GM18867 (cell line): ENCODE measurements around the gene TNRC6B.
"Not testable (repeated sequence)": the region's sequence is repeated elsewhere in the genome, so short reads cannot be mapped to it uniquely, and the experiment has no call there.

ENCODE experiments used
- ATAC-seq: cut with Tn5 transposase; IDR thresholded peaks from one replicate; pipeline ENCODE4 v1.9.1; 2021; ENCODE audit warnings: mild to moderate bottlenecking, moderate library complexity; ENCODE audit not compliant: unreplicated experiment

Gene TNRC6B

DNA sequence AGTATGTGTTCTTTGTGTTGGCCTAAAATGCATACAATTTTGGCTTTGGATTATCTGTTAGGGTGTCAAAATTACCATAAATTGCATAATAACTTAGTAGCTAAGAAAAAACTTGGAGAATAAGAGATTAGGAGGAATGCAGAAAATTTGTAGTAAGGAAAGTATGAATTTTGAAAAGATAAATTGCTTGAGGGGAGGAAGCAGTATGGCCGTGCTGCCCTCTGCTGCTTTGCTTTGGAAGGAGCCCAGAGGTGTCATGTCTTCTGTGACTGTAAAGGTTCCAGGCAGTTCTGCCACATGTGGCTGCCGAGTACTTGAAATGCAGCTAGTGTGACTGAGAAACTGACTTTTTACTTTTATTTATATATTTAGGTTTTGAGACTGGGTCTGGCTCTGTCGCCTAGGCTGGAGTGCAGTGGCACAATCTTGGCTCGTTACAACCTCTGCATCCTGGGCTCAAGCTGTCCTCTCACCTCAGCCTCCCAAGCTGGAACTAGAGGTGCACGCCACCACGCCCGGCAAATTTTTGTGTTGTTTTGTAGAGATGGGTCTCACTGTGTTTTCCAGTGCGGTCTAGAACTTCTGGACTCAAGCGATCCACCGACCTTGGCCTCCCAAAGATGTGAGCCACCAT is 170.4 kb downstream of the TNRC6B start:
- no peak for ATAC-seq

DNA sequence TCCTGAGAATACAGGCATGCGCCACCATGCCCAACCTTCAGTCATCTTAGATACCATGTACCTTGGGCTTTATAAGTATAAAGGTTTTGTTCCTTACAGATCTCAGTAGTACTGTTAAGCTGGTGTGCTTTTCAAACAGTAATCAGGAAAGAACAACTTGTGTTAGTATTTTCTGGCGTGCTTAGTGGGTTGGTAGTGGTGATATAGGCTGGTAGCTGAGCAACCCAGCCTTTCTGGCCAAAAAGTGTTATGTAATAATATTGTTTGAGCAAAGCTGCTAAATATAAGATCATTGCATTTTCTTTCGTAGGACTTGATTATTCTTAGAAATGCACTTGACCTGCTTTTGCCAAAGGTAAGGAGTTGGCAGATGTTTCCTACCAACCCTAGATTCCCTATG is 175.0 kb downstream of the TNRC6B start:
- no peak for ATAC-seq

DNA sequence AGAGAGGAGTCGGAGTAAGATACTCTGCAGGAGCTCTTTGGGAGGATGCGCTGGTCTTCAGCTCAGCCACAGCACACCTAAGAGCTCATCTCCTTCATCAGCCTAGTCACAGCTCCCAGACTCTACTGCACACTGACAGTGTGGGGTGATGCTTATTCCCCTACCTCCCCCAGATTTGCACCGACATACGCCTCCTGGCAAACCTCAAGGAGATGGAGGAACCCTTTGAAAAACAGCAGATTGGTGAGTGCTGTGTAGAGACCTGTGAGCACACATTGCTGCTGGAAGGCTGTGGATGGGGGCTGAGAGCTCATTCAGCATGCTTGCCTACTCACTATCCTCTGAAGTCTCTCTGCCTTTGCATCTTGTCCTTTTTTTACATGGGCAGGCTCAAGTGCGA is 183.4 kb downstream of the TNRC6B start:
- ATAC-seq, result no peak

DNA sequence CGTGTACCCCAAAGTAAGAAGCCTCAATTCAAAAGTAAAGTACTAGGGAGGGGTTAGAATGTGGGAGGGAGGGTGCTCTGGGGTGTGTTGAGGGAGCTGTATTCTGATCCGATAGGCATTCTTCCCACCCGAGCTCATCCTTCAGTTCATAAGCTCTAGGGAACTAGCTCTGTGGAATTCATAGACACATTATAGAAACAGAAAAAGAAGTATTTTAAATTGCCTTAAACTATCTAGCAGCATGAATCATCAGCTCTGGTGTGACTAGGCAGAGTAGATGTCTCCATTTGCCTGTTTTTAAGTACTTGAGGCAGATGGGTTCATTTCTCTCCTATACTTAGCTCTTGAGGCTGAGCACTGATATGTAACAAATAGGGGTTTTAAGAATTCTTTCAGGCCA is 185.3 kb downstream of the TNRC6B start:
- ATAC-seq, result no peak

DNA sequence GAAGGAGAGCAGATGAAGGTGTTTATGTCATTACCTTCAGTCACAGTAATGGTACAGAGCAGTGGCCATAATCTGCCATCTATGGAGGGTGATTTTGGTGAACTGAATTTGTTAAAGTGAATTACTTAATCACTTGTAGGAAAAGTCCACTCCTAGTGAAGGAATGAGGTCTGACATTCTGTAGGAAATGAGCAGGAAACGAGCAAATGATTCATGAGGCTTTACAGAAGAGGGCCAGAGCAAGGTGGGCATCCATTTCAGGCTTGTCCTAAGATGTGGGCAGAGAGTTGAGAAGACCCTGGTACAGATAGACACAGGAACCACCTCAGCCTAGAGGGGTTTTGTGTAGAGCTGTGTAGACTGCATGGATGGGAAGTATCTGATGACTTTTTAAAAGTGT is 186.7 kb downstream of the TNRC6B start:
- ATAC-seq, result no peak

DNA sequence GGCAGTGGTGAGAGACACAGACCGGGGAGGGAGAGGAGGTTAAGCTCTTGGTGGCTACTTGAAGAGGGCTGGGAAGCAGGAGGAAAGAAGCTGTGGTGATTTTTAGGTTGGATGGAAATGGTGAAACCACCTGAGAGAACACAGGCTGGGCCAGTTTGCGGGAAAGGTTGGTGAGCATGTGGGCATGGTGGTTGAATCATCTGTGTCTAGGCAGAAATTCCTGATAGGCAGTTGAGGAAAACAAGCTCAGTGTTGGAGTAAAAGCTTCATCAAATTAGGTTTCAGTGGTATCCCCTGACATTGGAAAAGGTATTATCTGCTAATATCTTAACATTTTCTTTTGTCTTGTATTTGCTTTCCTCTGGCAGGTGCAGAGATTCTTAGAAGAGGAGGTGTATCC is 188.3 kb downstream of the TNRC6B start:
- no peak for ATAC-seq

DNA sequence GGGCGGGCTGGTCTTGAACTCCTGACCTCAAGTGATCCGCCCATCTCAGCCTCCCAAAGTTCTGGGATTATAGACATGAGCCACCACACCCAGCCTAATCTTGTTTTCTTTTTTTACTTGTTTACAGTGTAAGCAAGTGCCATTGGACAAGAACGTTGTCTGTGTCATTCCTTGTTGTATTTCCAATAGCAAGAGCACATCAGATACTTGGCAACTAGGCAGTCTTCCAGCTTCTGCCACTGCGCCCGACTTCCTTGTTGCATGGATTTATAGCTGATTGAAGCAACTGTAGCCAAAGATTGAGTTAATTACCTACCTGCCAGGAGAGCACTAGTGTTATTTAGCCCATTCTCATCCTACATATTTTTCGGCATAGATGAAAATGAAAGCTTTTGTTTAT is 189.6 kb downstream of the TNRC6B start:
- no peak for ATAC-seq

DNA sequence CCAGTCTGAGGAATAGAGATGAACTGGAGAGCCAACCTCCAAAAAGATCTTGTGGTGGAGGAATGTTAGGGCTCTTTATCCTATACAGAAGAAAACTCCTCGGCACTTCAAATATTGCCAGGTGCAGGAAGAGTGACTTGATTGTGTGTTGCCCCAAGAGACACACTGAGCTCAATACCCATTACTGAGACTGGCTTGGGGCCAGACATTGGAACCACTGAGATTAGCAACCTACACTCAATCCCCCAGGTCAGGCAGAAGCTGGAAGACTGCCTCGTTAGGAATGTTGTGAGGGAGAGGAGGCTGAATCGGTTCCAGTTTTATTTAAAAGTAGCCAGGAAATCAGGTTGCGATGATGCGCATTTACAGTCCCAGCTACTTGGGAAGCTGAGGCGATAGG is 190.3 kb downstream of the TNRC6B start:
- ATAC-seq, result no peak

DNA sequence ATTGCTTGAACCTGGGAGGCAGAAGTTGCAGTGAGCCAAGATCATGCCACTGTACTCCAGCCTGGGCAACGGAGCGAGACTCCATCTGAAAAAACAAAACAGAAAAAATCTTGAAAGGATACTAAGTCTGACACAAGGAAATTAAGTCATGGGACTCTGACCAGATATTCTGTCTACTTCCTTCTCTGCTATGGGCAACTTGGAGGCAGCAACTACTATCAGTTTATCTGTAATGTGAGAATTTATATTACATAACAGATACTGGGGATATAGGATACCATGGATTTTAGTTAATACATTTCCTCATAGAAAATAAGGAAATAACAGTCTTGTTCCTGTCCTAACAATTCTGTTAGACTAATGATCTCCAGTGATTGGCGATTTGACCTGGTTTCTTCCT is 191.1 kb downstream of the TNRC6B start:
- ATAC-seq, result no peak

DNA sequence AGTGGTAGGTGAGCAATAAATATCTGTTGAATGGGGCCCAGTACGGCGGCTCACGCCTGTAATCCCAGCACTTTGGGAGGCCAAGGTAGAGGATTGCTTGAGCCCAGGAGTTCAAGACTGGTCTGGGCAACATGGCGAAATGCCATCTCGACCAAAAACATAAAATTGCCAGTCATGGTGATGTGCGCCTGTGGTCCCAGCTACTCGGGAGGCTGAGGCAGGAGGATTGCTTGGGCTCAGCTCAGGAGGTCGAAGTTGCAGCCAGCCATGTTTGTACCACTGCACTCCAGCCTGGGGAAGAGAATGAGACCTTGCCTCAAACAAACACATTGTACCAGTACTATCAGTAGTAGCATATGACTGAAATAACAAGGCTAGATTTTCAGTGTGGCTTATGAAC is 196.8 kb downstream of the TNRC6B start:
- no peak for ATAC-seq

DNA sequence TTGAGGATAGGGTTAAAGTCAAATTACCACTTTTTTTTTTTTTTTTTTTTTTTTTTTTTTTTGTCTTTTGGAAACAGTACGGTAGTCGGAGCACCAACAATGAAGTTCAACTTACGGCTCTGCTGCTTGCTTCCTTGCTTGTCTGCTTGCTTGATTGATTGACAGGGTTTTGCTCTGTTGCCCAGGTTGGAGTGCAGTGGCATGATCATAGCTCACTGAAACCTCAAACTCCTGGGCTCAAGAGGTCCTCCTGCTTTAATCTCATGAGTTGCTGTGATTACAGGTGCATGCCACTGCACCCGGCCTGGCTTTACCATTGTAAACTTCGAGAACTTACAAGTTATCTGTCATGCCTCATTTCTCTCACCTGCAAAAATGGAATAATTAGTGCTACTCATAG is 198.4 kb downstream of the TNRC6B start:
- ATAC-seq, result no peak

DNA sequence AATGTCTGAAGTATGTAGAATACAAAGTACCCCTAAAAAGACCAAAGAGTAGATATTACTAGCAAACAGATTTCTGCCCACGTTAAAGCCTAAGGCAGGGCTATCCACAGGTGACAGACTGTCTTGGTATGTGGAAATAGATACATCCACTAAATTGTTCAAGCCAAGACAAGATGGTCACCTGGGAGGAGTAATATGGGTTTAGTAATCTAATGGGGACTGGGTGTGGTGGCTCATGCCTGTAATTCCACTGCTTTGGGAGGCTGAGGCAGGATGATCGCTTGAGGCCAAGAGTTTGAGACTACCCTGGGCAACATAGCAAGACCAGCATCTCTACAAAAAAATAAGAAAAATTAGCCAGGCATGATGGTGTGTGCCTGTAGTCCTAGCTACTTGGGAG is 200.2 kb downstream of the TNRC6B start:
- no peak for ATAC-seq

DNA sequence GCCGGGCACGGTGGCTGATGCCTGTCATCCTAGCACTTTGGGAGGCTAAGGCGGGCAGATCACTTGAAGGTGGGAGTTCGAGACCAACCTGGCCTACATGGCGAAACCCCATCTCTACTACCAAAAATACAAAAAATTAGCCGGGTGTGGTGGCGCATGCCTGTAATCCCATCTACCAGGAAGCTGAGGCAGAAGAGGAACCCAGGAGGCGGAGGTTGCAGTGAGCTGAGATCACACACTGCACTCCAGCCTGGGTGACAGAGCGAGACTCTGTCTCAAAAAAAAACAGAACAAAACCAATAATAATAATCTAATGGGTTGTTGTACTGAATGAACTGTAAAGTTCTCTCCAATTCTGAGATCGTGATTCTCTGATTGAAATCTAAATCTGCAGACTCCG is 200.7 kb downstream of the TNRC6B start:
- ATAC-seq, result not testable (repeated sequence)

DNA sequence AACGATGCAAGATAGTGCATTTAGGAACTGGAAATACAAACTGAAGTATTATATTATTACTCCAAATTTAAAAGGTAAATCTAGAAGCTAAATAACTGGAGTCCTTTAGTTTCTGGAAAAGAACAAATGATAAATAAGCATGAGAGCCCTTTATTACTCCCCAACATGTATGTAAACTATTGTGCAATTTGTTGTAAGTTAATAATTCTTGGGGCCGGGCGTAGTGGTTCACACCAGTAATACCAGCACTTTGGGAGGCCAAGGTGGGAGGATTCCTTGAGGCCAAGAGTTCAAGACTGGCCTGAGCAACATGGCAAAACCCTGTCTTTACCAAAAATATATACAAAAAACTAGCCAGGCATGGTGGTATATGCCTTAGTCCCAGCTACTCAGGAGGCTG is 203.7 kb downstream of the TNRC6B start:
- no peak for ATAC-seq

DNA sequence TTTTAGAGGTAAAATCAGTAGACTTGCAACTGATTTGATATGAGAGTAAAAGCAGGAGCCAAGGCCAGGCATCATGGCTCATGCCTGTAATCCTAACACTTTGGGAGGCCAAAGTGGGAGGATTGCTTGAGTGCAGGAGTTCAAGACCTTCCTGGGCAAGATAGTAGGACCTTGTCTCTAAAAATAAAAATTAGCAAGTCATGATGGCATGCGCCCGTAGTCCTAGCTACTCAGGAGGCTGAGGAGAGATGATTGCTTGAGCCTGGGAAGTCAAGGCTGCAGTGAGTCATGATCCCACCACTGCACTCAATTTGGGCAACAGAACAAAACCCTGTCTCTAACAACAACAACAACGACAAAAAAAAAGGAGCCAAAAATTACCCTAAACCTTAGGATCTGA is 206.2 kb downstream of the TNRC6B start:
- no peak for ATAC-seq

DNA sequence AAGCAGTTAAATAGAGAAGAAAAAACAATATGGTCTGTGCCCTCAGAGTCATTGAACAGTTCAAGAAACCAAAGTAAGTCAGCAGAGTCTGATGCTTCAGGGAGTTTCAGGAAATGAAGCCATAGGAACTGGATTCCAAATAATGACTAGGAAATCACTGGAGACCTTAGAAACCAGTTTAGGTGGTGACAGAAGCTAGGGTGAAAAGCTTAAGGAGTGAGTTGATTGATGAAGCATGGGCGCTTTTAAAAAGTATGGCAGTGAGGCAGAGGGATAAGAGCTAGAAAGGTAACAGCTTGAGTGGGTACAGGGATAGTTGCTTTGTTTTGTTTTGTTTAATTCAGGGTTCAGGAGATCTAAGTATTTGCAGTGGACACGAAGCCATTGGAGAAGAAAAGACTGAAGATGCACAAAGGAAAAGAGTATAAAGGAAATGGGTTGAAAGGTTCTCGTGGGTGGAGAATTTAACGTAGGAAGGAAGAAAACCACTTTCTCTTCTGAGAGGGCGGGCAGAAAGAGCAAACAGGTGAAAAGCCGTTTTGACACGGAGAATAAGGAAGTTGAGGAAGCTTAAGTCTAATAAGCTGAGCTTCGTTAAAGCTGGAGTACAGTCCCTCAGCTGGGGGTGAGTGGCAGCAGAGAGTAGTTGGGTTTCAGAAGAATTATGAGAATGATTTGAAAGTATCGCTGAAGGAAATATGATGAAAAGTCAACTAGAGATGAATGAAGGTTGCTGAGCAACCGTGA is 207.5 kb downstream of the TNRC6B start:
- ATAC-seq, result no peak
